Astrocyte of the spinal cord (primary cell): ENCODE results near the gene AXDND1.
"Not testable (repeated sequence)": the region's sequence is repeated elsewhere in the genome, so short reads cannot be mapped to it uniquely, and the experiment has no call there.

Experiments used
- DNase-seq: peaks from one replicate; pipeline ENCODE4 v3.0.0; 2011; ENCODE audit warnings: low read depth, low spot score
- H3K4me3 ChIP-seq: 2 replicates; pipeline ENCODE4 v1.5.1; 2011; ENCODE audit warnings: low read depth, mild to moderate bottlenecking, low read length, moderate library complexity
- in situ Hi-C: cut with HindIII; loops from 2 replicates; pipeline ENCODE4 v1.10.0; 2017; ENCODE audit warnings: low sequenced_read_pairs
- TF ChIP-seq, protein P1 (sequence below): IDR thresholded peaks from 2 replicates; pipeline ENCODE4 v1.5.1; 2012; ENCODE audit warnings: low read depth, mild to moderate bottlenecking, low read length, inconsistent platforms

Gene AXDND1

DNA sequence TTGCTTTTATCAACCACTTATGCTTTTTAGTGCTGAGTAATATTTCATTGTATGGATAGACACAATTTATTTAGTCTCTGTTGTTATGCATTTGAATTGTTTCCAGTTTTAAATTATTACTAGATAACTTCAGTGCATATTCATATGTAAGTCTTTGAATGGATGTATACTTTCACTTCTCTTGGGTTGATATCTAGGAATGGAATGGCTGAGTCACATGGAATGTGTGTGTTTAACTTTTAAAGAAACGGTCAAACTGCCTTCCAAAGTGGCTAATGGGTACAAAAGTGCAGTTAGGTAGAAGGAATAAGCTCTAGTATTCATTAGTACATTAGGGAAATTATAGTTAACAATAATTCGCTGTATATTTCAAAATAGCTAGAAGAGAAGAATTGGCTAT is 127.6 kb downstream of the AXDND1 start:
- no peak for DNase-seq
- in situ Hi-C loops = no loop called here
- no peak overlapping the region for H3K4me3 ChIP-seq
- TF ChIP-seq, protein P1, sequence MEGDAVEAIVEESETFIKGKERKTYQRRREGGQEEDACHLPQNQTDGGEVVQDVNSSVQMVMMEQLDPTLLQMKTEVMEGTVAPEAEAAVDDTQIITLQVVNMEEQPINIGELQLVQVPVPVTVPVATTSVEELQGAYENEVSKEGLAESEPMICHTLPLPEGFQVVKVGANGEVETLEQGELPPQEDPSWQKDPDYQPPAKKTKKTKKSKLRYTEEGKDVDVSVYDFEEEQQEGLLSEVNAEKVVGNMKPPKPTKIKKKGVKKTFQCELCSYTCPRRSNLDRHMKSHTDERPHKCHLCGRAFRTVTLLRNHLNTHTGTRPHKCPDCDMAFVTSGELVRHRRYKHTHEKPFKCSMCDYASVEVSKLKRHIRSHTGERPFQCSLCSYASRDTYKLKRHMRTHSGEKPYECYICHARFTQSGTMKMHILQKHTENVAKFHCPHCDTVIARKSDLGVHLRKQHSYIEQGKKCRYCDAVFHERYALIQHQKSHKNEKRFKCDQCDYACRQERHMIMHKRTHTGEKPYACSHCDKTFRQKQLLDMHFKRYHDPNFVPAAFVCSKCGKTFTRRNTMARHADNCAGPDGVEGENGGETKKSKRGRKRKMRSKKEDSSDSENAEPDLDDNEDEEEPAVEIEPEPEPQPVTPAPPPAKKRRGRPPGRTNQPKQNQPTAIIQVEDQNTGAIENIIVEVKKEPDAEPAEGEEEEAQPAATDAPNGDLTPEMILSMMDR = no peak

DNA sequence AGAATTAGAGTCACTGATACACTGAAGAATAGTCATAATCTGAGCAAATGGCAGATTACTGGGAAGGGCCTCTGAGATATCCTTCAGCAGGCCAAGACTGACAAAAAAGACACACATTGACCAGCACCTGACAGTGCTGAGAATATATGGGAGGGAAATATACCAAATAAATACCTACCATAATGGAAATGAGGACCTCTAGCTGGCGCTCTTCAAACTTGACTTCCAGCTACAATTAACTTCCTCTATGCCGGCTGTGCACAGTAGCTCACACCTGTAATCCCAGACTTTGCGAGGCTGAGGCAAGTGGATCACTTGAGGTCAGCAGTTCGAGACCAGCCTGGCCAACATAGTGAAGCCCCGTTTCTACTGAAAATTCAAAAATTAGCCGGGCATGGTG is 140.4 kb downstream of the AXDND1 start:
- in situ Hi-C loops = no loop called here
- TF ChIP-seq, protein P1 = no peak
- no peak overlapping the region for H3K4me3 ChIP-seq
- no peak for DNase-seq

DNA sequence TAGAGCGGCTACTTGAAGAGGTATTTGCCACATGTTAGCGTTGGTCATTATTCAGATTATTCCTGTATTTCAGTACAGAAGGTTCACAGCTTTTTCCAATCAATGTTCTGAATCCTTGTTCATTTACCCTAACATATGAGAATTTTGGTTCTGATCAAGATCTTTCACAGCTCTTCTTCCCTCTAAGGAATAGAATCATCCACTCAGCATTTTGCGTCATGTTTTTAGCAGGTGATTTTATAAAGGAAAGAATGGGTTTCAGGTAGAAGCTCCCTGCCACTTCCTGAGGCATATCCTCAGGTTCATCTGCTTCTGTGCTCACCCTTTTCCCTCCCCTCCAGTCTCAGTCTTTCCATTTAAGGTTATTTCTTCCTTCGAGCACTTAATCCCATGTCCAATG is 143.6 kb downstream of the AXDND1 start:
- TF ChIP-seq, protein P1 = no peak
- no peak for DNase-seq
- in situ Hi-C loops = no loop called here
- H3K4me3 ChIP-seq = no peak overlapping the region

DNA sequence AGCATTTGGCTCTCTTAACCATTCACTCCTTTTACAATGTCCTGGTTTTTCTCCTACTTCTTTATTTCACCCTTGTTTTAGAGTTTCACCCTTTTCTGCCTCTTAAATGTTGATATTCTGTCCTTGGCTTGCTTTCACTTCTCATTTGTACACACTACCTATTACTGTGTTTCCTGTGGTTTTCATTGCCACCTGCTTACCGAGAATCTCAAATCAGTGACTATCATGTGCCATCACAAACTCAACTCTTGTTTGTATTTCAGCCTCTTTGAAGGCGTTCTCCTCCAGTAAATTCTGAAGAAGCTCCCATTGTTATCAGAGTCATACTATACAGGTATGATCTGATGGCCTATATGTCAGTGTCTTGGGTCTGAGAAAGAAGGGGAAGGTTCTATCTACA is 144.3 kb downstream of the AXDND1 start:
- DNase-seq = no peak
- in situ Hi-C loops = no loop called here
- no peak overlapping the region for H3K4me3 ChIP-seq
- TF ChIP-seq, protein P1 = no peak

DNA sequence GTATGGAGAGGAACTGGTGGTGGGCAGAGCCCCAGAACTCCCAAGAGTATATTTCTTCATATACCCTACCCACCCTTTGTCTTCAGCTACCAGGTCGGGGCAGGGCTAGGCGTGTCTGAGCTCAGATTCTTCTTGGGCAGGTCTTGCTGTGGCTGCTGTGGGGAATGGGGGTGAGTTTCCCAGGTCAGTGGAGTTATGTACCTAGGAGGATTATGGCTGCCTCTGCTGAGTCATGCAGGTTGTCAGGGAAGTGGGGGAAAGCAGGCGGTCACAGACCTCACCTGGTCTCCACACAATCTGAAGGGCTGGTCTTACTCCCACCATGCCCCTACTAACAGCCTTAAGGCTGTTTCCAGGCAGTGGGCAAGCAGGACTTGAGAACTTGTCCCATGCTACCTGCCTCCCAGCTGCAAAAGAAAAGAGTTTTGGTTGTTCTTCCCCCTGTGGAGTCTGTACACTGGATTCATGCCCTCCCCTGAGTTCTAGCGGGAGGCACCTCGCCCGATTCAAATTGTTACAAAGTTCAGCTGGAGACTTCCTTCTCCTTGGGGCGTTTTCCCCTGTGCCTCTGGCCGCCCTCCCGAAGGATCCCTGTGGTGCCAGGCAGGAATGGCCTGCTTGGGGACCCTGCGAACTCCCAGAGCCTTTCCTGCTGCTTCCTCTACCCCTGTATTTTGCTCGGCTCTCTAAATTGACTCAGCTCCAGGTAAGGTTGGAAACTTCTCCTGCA is 151.4 kb downstream of the AXDND1 start:
- H3K4me3 ChIP-seq = no peak overlapping the region
- TF ChIP-seq, protein P1 = no peak
- in situ Hi-C loops = no loop called here
- no peak for DNase-seq

DNA sequence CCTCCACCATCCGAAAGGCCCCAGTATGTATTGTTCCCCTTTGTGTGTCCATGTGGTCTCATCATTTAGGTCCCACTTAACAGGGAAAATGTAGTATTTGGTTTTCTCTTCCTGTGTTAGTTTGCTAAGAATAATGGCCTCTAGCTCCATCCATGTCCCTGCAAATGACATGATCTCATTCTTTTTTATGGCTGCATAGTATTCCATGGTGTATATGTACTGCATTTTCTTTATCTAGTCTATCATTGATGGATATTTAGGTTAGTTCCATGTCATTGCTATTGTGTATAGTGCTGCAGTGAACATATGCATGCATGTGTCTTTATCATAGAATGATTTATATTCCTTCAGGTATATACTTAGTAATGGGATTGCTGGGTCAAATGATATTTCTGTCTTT is 152.8 kb downstream of the AXDND1 start:
- DNase-seq, H3K4me3 ChIP-seq, in situ Hi-C loops: not testable (repeated sequence)

DNA sequence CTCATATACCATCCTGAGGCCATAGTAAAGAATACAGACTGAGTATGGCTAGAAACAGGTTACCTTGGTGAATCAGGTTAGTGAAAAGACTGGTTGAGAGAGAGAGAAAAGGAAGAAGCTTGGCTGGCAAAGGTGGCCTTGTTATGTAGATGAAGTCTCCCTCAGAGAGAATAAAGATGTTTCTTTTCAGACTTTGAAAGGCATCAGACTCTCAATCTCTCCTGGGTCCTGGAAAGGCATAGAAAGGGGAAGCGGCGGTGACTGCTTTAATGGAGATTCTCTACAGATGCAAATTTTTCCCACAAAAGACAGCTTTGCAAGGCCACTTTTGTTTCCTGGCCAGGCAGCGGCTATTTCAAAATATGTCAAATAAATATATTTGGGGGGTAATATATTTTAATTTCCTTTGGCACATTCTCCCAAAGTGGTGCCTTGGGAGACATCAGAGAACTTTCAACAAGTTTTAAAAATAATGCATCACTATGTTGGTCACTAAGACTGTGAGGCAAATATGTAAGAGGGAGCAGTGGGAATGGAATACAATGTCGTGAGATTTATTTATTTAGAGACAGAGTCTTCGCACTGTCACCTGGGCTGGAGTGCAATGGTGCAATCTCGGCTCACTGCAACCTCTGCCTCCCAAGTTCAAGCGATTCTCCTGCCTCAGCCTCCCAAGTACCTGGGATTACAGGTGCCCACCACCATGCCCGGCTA is 163.9 kb downstream of the AXDND1 start:
- no peak for DNase-seq
- in situ Hi-C loops = no loop called here
- TF ChIP-seq, protein P1 = no peak
- H3K4me3 ChIP-seq = no peak overlapping the region
